Measurements from ENCODE around the gene BZW2. TPM values are rescaled to one million over a fixed set of nuclear protein-coding genes. Genes with fewer than 3 reads are reported as not detected.

BZW2 gene
- total RNA-seq, 1 experiment from 2014 or later, result 85.4 TPM

GRCh38 chr7:16755397-16755796 is 109.4 kb downstream of the BZW2 start:
- no TSS peak for BruUV-seq (replicated peaks)
- Mint-ChIP-seq H3K36me3 (ENCODE audit: insufficient read depth, unreplicated experiment) (no peaks in the 10 kb centered on the region), H3K4me1 (ENCODE audit: insufficient read depth, unreplicated experiment) (peaks cover 26% of the 10 kb centered on the region), H3K27me3 (ENCODE audit: insufficient read depth, unreplicated experiment) (no peaks in the 10 kb centered on the region), H3K9me3 (ENCODE audit: unreplicated experiment) (no peaks in the 10 kb centered on the region), H3K4me3 (ENCODE audit: unreplicated experiment) (peak overlapping the region; percentile 83), H3K27ac (ENCODE audit: low read depth, unreplicated experiment) (no peak overlapping the region)
- intact Hi-C loops (cut with micrococcal nuclease), result no loop called here
- DNase-seq (ENCODE audit: unreplicated experiment), result no peak
- no peak for TF ChIP-seq CTCF (IDR thresholded peaks at IDR 0.05; ENCODE audit: unreplicated experiment)
- POLR2A ChIA-PET, result interaction anchor here (0.7 to 6.3 kb wide), 6 partner anchors 12 to 110 kb away, joined by 3 to 85 read pairs (median 4); partner anchors contain the start of genes ANKMY2 and BZW2
- CTCF ChIA-PET, result interaction anchor here (0.8 to 1.1 kb wide), 4 partner anchors 12 to 136 kb away, joined by 3 read pairs; no protein-coding TSS in a partner anchor

Other genes starting within 250 kb of the BZW2 start
- gene CRPPA, start 224.6 kb upstream of the BZW2 start, total RNA-seq (2022), result 0.81 and 1.1 TPM in 2 replicates
- gene SOSTDC1, start 180.4 kb upstream of the BZW2 start, total RNA-seq (2022), result not detected in 2 replicates
- gene LRRC72, start 119.4 kb upstream of the BZW2 start, total RNA-seq (2022), result not detected in 2 replicates
- 14.3 and 15.3 TPM in 2 replicates for gene ANKMY2, start 427 bp upstream of the BZW2 start, total RNA-seq (2022)
- gene TSPAN13, start 107.6 kb downstream of the BZW2 start, total RNA-seq (2022), result 14.0 and 14.1 TPM in 2 replicates
- gene AGR2, start 158.8 kb downstream of the BZW2 start, total RNA-seq (2022), result 0.17 and 0.65 TPM in 2 replicates
- gene AGR3, start 235.8 kb downstream of the BZW2 start, total RNA-seq (2022), result not detected in 2 replicates